ENCODE data around the gene TPRN.
"Not testable (repeated sequence)": the region's sequence is repeated elsewhere in the genome, so short reads cannot be mapped to it uniquely, and the experiment has no call there.

Gene TPRN, protein sequence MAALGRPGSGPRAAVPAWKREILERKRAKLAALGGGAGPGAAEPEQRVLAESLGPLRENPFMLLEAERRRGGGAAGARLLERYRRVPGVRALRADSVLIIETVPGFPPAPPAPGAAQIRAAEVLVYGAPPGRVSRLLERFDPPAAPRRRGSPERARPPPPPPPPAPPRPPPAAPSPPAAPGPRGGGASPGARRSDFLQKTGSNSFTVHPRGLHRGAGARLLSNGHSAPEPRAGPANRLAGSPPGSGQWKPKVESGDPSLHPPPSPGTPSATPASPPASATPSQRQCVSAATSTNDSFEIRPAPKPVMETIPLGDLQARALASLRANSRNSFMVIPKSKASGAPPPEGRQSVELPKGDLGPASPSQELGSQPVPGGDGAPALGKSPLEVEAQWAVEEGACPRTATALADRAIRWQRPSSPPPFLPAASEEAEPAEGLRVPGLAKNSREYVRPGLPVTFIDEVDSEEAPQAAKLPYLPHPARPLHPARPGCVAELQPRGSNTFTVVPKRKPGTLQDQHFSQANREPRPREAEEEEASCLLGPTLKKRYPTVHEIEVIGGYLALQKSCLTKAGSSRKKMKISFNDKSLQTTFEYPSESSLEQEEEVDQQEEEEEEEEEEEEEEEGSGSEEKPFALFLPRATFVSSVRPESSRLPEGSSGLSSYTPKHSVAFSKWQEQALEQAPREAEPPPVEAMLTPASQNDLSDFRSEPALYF

DNA sequence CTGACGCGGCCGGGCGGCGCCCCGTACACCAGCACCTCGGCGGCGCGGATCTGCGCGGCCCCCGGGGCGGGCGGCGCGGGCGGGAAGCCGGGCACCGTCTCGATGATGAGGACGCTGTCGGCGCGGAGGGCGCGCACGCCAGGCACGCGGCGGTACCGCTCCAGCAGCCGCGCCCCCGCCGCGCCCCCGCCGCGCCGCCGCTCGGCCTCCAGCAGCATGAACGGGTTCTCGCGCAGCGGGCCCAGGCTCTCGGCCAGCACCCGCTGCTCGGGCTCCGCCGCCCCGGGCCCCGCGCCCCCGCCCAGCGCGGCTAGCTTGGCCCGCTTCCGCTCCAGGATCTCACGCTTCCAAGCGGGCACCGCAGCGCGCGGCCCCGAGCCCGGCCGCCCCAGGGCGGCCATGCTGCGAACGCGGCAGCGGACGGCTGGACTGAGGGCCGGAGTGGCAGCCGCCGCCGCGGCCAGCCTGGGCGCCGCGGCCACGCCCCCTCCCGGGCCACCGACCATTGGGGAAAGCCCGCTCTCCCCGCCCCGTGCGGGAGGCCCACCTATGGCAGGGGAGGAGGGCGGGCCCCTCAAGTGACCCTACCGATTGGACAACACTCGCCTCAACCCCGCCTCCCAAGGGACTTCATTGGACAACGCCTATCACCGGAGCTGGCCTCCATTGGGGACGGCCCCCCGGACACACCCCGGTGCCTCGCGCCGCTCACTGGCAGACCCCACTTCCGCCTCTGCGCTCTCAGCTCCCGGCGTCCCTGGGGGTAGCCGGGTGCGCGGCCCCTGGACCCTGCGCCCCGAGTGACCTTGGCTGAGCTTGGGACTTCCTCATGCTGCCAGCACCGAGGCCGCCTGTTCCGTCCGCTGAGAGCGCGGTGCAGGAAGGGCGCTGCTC lies at the start of gene TPRN:
TPRN (minus strand) TSS at position 431 of the 894 bp plus-strand sequence; CDS start at position 401, 30 bp downstream.
- peak; percentile 99 for DNase-seq

DNA sequence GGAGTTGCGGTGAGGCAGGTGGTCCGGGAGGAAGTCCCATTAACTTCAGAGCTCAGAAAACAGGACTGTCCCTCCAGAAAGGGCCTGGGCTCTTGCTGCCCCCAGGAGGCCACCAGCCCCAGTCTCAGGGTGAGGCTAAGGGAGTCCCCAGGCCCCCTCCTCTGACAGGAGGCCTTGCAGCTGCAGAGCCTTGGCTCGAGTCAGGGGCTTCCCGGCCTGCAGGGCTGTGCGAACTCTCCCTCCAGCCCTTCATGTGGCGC lies 47.3 kb upstream of the TPRN start:
- DNase-seq: no peak

DNA sequence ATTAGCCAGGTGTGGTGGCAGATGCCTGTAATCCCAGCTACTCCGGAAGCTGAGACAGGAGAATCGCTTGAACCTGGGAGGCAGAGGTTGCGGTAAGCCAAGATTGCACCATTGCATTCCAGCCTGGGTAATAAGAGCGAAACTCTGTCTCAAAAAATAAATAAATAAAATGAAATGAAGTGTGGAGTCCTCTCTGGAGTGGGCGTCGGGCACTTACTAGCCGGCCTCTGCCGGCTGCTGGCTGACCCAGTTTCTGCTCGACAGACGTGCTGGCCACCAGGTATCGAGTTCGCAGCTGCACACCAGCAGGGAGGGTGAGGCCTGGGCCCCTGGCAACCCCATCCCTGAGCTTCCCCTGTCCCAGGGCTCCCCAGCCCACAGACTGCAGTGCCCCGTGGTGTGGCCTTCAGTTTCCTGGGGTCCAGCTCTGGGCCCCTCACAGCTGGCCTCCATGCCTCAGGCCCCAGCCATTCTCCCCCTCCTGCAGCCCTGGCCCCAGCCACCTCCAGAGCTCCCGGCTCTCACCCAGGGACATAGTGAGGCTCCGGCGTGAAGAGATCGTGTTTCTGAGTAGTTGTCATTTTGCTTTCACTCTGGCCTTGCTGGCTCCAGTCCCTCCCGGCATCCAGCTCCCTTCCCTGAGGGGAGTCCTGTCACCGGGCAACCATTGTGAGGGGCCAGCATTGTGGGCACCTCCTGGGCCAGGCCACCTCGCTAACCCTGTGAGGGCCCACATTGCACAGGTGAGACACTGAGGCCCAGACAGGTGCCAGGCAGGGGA lies 46.8 kb upstream of the TPRN start:
- peak; percentile 31 for DNase-seq

DNA sequence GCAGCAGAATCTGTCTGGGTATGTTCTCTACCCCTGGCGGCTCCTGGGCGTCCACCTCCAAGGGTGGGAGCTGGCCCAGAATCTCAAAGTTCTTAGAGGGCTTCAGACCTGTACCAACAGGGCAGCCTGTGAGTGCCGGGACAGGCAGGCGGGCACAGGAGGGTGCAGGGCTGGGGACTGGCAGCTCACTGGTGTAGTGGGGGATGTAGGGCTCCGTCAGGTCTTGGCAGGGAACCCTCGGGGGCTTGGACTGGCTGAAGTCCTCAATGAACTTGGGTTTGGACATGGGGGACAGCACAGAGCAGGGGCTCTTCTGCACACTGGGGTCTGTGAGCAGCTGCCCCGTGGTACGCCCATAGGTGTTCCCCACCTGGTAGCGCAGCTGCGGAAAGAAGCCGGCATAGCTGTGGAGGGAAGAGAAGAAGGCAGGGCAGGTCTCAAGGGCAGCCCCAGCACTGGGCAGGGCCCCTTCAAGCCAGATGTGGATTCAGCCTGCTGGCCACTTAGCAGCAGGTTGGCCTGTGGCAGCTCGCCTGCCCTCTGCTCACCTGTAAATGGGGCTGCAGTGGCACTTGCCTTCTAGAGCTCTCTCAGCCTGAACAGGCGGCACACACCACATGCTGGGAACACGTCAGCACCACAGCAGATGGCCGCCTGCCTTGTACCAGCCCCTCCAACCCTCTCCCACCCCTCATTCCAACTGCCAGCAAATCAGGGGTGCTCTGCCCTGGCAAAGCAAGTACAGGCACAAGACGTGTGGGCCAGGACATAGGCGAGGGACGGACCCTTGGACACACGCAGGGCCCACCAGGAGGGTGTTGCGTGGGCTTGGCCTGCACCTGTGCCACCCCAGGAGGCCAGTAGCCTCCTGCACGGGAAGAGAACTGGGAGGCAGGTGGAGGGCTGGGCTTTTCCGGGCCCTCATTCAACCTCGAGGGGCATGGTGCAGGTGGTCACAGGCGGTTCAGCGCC lies 45.2 kb upstream of the TPRN start:
- DNase-seq: peak; percentile 76

GRCh38 chr9:137244486-137245449 lies 44.2 kb upstream of the TPRN start:
- DNase-seq: peak; percentile 74

GRCh38 chr9:137243626-137244485 lies 43.3 kb upstream of the TPRN start:
- no peak for DNase-seq

DNA sequence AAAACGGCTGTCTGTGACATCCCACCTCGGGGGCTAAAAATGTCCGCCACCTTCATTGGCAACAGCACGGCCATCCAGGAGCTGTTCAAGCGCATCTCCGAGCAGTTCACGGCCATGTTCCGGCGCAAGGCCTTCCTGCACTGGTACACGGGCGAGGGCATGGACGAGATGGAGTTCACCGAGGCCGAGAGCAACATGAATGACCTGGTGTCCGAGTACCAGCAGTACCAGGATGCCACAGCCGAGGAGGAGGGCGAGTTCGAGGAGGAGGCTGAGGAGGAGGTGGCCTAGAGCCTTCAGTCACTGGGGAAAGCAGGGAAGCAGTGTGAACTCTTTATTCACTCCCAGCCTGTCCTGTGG lies 42.7 kb upstream of the TPRN start:
- DNase-seq: not testable (repeated sequence)

- DNase-seq: no peak
Observed at GRCh38 chr9:137242269-137243203, 42.0 kb upstream of the TPRN start.

DNA sequence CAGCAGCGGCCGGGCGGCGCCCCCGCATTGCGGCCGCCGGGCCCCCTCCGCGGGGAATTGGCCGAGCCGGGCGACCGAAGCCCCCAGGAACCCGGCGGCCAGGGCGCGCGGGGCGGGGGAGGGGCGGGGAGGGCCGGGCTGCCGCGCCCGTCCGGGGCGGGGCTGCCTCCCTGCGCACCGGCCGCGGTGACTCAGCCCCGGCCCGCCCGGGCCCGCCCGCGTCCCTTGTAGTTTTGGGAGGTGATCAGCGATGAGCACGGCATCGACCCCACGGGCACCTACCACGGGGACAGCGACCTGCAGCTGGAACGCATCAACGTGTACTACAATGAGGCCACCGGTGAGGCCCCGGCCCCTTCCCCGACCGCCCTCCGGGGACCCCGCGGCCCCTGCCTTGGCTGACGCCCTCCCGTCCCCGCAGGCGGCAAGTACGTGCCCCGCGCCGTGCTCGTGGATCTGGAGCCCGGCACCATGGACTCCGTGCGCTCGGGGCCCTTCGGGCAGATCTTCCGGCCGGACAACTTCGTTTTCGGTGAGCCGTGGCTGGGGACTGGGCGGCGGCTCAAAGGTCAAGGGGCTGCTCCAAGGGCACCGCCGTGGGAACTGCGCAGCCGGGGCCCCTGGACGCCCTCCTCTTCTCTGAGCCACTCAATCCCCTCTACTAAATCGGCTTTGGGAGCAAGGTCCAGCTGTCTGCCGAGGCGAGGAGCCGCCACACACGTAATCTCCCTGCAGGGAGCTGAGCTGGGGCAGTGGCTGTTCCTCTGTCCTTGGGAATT lies 41.1 kb upstream of the TPRN start:
- no peak for DNase-seq

- peak; percentile 99 for DNase-seq
Observed at GRCh38 chr9:137240841-137241489, 40.4 kb upstream of the TPRN start, which contains the start of gene TUBB4B. Gene TUBB4B, plus strand, starts transcription at chr9:137241287. Its CDS starts 74 bp downstream, at chr9:137241361.

- DNase-seq: peak; percentile 31
Observed at GRCh38 chr9:137240318-137240840, 39.8 kb upstream of the TPRN start.

DNA sequence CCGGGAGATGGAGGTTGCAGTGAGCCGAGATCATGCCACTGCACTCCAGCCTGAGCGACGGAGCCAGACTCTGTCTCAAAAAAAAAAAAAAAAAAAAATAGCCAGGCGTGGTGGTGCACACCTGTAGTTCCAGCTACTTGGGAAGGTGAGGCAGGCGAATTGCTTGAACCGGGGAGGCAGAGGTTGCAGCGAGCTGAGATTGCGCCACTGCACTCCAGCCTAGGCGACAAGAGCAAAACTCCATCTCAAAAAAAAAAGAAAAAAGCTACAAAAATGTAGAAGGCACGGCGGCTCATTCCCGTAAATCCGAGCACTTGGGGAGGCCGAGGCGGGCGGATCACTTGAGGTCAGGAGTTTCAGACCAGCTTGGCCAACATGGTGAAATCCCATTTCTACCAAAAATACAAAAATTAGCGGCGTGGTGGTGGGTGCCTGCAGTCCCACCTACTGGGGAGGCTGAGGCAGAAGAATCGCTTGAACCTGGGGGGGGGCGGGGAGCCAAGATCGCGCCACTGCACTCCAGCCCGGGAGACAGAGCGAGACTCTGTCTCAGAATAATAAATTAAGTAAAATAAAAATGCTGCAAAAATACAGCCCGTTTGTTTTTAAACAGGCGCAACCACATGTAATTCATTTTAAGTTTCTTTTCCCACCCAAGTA lies 39.1 kb upstream of the TPRN start:
- not testable (repeated sequence) for DNase-seq

DNA sequence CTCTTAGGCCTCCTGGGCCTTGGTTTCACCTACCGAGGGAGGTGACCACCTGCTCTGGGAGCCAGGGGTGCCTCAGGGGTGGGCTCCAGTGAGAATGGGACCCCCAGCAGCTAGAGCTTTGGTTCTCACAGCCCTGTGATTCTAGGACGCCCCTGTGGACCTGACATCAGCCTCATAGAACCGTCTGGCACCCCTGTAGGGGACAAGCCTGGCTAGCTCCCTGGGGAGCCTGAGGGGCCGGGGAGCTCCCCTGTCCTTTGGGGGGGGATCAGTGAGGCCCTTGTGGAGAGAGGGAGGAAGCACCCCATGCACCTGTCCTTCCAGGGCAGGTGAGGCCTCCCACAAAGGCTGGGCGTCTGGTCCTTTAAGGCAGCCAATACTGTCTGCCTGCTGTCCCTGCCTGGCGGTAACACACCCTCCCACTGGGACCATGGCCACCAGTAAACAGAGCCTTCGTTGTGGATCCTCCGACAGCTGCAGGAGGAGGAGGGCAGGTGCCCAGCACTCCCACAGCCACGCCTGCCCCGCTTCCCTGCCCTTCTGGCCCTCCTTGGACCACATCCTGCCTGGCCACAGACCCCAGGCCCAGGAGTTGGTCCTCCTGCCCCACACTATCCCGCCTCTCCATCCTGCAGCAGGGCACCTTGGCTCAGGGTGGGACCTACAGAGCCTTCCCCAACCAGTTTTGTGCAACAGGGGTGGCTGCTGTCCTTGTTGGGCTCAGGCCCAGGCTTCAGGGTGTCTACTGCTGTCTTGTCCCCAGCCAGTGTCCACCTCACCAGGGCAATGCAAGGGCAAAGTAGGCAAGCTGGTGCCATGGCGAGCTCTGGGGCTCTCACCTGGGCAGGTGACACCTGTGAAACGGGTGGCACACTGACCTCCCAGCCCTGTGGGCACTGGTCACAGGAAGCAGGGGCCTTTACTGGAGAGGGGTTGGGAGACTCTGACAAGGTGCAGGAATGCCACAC lies 37.5 kb upstream of the TPRN start:
- no peak for DNase-seq

GRCh38 chr9:137236936-137237421 lies 36.4 kb upstream of the TPRN start:
- no peak for DNase-seq
